Measurements from ENCODE around the gene CCDC107.

The CCDC107 gene

GRCh38 chr9:35688558-35689541 is 30.8 kb downstream of the CCDC107 start:
- TF ChIP-seq TAF1 (IDR thresholded peaks at IDR 0.05; ENCODE audit: borderline replicate concordance, insufficient read depth, low read length) (no peak), REST (IDR thresholded peaks at IDR 0.05; ENCODE audit: insufficient read depth in 1 of 2, low read depth in 2 of 2, low read length in 2 of 2) (no peak), SIN3A (IDR thresholded peaks at IDR 0.05; ENCODE audit: borderline replicate concordance, insufficient read depth, low read length) (no peak), FOXP2 (optimal IDR thresholded peaks at IDR 0.05; ENCODE audit: borderline replicate concordance, extremely low read depth, extremely low read length, insufficient read depth) (no peak), POLR2AphosphoS5 (IDR thresholded peaks at IDR 0.05; ENCODE audit: low read depth, low read length) (no peak)

GRCh38 chr9:35689542-35690293 is 31.6 kb downstream of the CCDC107 start, which contains the start of gene TPM2:
Gene TPM2 (minus strand): TSS chr9:35689925. CDS start chr9:35689817, 108 bp downstream.
- no peak for TF ChIP-seq SIN3A (IDR thresholded peaks at IDR 0.05; ENCODE audit: borderline replicate concordance, insufficient read depth, low read length)
- TF ChIP-seq POLR2AphosphoS5 (IDR thresholded peaks at IDR 0.05; ENCODE audit: low read depth, low read length), result no peak
- TF ChIP-seq REST (IDR thresholded peaks at IDR 0.05; ENCODE audit: insufficient read depth in 1 of 2, low read depth in 2 of 2, low read length in 2 of 2), result no peak
- no peak for TF ChIP-seq FOXP2 (optimal IDR thresholded peaks at IDR 0.05; ENCODE audit: borderline replicate concordance, extremely low read depth, extremely low read length, insufficient read depth)
- no peak for TF ChIP-seq TAF1 (IDR thresholded peaks at IDR 0.05; ENCODE audit: borderline replicate concordance, insufficient read depth, low read length)

- TF ChIP-seq POLR2AphosphoS5 (IDR thresholded peaks at IDR 0.05; ENCODE audit: low read depth, low read length), result no peak
- no peak for TF ChIP-seq SIN3A (IDR thresholded peaks at IDR 0.05; ENCODE audit: borderline replicate concordance, insufficient read depth, low read length)
- no peak for TF ChIP-seq TAF1 (IDR thresholded peaks at IDR 0.05; ENCODE audit: borderline replicate concordance, insufficient read depth, low read length)
- no peak for TF ChIP-seq FOXP2 (optimal IDR thresholded peaks at IDR 0.05; ENCODE audit: borderline replicate concordance, extremely low read depth, extremely low read length, insufficient read depth)
- TF ChIP-seq REST (IDR thresholded peaks at IDR 0.05; ENCODE audit: insufficient read depth in 1 of 2, low read depth in 2 of 2, low read length in 2 of 2), result no peak
These were observed 32.2 kb downstream of the CCDC107 start for GRCh38 chr9:35690294-35690613.

- no peak for TF ChIP-seq REST (IDR thresholded peaks at IDR 0.05; ENCODE audit: insufficient read depth in 1 of 2, low read depth in 2 of 2, low read length in 2 of 2)
- TF ChIP-seq SIN3A (IDR thresholded peaks at IDR 0.05; ENCODE audit: borderline replicate concordance, insufficient read depth, low read length), result no peak
- TF ChIP-seq FOXP2 (optimal IDR thresholded peaks at IDR 0.05; ENCODE audit: borderline replicate concordance, extremely low read depth, extremely low read length, insufficient read depth), result no peak
- no peak for TF ChIP-seq TAF1 (IDR thresholded peaks at IDR 0.05; ENCODE audit: borderline replicate concordance, insufficient read depth, low read length)
- TF ChIP-seq POLR2AphosphoS5 (IDR thresholded peaks at IDR 0.05; ENCODE audit: low read depth, low read length), result no peak
These were observed 32.7 kb downstream of the CCDC107 start for GRCh38 chr9:35690614-35691333.

Measured in PFSK-1 (cell line).